SH-SY5Y (cell line): ENCODE data around the gene ST3GAL4.

ENCODE experiments used
- GATA2 ChIP-seq: IDR thresholded peaks from 2 replicates; pipeline ENCODE4 v1.6.1; 2011; ENCODE audit warnings: mild to moderate bottlenecking, low read depth, low read length
- GATA3 ChIP-seq: IDR thresholded peaks from 2 replicates; pipeline ENCODE4 v1.6.1; 2011; ENCODE audit warnings: low read depth, mild to moderate bottlenecking, low read length, moderate library complexity

GRCh38 chr11:126403022-126403581, 47.6 kb downstream of the ST3GAL4 start:
- TF ChIP-seq GATA2 (no peak), GATA3 (no peak)
